ENCODE measurements around the gene CLEC4C.

GRCh38 chr12:7781274-7781673 is 34.1 kb upstream of the CLEC4C start:
- TF ChIP-seq FOSL1 (IDR thresholded peaks at IDR 0.05; ENCODE audit: insufficient read depth, low read depth, low read length) (no peak), EP300 (IDR thresholded peaks at IDR 0.05; ENCODE audit: borderline replicate concordance in 1 of 2, low read depth in 2 of 2, low read length in 2 of 2) (no peak), CTCF (IDR thresholded peaks at IDR 0.05; ENCODE audit: control extremely low read depth in 1 of 3, insufficient read depth in 1 of 3, low read depth in 1 of 3, low read length in 3 of 3) (no peak), PHF8 (conservative IDR thresholded peaks at IDR 0.05; ENCODE audit: low read depth, low read length) (no peak), POLR2A (IDR thresholded peaks at IDR 0.05; ENCODE audit: control extremely low read depth in 1 of 2, low read depth in 2 of 2, low read length in 2 of 2) (no peak), POLR2AphosphoS5 (IDR thresholded peaks at IDR 0.05; ENCODE audit: low read depth, low read length) (no peak), TAF1 (IDR thresholded peaks at IDR 0.05; ENCODE audit: low read depth, low read length) (no peak), SP1 (IDR thresholded peaks at IDR 0.05; ENCODE audit: low read depth, low read length) (no peak), CBX8 (IDR thresholded peaks at IDR 0.05; ENCODE audit: borderline replicate concordance, low read depth, low read length) (no peak)
